CD4-positive, alpha-beta T cell treated with Interferon gamma for 1 hour (primary cell): Measurements from ENCODE around the gene MRPS10.

Experiments used
- DNase-seq: peaks from one replicate; pipeline ENCODE4 v3.0.0-alpha.2; 2020

The MRPS10 gene

DNA sequence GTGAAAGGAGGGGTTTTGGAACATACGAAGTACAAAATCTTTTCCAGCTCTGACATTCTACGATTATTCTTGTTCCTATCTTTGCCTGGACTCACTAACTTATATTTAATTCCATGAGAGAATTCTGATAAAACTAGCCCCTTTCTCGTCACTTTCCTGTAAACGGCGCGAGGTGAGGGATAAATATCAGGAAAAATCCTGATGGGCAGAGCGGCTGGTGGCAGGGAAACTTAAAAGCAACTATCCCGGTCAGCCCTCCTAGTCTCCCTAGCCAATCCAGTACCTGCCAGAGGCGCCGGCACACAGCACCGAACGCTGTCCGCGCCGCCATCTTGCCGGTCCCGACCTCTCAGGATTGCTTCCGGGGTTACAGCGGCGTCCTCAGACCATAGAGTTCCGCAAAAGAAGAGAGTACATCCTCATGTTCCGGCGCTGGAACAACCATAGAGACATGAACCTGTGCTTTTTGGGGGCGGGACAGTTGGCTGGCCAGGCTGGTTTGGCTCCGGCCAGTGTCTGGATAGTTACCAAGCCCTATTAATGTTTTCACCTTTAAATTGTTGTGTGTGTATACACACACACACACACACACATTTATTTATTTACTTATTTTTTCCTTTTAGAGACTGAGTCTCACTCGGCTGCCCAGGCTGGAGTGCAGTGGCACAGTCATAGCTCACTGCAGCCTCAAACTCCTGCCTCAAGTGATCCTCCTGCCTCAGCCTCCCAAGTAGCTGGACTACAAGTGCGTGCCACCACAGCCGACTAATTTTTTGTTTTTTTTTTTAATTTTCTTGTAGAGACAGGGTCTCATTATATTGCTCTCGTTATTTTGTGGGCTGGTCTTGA, at the start of gene MRPS10:
Gene MRPS10 (minus strand): TSS at position 343 of the 849 bp plus-strand sequence. CDS start 12 bp downstream, at position 331.
- peak; percentile 91 for DNase-seq

DNA sequence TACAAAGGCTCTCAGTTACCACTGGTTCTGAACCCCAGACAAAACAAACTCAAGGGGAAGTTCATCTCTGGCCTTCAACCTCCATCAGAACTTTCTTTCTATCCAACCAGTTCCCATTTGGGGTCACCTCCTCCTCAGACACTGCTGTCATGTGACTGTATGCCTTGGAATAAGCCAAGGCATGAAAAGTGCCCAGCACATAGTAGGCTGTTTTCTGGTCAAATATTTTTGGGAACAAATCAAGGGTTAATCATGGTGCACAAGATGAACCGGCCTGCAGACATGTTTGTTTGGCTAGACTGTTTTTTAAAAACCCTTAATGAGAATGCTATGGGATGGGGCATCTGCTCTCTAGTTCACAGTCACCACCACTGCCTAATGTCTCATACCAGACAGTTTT, 48.9 kb upstream of the MRPS10 start:
- no peak for DNase-seq

DNA sequence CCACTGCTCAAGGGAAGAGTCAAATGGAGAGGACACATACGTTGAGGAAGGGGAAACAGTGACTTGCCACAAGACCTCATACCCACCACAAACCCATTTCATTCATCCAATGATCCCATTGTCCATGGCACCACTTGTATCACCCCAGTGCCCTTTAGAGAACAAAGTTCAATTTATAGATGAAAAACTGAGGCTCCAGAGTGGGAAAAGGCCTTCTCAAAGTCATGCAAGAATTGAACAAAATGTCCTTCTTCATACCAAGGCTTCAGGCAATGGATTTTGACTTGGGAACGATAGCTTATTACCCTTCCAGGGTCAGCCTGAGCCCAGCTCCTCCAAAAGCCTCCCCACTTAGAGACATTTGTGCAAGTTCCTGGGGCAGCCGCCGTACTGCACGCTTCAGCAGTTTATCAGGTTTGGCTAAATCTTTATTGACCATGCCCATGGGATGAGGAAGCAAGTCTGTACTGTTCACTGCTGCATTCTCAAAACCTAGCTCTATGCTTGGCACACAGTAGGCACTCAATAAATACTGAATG, 47.3 kb upstream of the MRPS10 start:
- no peak for DNase-seq

DNA sequence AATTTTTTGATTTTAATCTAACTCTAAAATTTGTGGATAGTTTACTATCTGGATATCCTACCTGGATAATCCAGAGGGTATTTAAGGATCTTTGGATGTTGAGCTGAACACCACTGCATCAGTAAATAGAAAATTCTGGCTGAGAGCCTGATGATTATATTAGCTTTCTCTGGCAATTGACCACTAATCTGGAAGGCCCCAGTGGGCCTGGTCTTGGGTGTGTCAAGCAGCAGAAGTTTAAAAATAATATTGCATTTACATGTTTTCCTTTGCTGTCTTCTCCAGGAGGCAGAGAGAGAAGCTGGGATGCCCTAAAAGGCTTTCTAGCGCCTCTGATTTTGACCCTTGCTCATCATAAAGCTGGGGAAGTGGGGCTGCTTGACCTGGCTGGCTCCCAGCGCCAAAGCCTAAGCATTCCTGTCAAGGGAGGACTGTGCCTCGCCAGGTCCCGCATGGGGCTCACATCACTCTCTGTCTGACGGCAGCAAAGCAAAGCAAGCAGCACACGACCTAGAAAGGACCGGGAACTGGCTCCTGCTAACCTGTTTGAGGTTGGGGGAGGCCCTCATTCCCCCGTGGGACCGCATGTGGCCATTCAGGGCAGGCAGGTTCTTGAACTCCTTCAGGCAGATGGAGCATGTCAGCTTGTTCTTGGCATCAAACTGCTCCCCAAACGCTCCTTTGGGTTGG, 46.6 kb upstream of the MRPS10 start:
- DNase-seq = no peak

DNA sequence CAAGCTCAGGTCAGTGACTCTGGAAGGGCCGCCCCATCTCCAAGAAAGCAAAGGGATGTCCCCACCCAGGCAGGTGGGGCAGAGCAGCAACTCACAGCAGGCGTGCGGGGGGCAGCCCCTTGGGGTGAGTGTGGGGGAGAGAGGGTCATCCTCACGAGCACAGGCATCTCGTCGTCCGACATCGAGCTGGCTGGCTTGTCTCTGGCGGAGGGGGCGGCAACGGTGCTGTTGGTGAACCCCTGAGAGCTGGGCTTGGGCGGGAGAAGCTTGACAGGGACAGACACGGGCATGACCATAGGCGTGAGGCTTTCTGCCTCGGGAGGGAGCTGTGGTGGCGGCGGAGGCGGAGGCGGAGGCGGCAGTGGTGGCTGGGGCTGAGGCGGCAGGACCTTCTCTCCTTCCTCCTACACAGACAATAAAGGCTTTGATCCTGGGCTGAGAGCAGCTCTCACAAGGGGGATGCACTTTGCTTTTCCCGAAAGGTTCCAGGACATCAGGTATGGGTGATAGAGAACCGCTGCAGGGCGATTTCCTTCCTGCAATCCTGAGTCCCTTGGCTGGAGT, 45.6 kb upstream of the MRPS10 start:
- DNase-seq = no peak

DNA sequence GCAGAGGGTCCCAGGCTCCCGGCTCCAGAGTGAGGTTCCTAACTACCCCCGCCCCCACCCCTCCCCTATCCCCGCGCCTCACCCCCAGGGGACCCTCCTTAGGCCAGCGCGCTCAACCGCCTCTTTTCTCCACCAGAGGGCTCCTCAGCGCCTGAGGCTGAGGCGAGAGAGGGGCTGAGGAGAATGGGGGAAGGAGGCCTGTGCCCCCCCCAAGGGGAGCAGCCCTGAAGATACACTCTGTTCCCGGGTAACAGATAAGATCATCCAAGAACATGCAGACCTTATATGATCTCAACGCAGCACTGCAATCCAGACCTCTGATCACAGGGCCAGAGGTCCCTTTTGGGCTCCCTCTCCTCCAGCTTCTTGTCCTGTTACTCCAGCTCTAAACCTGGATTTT, 43.3 kb upstream of the MRPS10 start:
- DNase-seq = no peak

DNA sequence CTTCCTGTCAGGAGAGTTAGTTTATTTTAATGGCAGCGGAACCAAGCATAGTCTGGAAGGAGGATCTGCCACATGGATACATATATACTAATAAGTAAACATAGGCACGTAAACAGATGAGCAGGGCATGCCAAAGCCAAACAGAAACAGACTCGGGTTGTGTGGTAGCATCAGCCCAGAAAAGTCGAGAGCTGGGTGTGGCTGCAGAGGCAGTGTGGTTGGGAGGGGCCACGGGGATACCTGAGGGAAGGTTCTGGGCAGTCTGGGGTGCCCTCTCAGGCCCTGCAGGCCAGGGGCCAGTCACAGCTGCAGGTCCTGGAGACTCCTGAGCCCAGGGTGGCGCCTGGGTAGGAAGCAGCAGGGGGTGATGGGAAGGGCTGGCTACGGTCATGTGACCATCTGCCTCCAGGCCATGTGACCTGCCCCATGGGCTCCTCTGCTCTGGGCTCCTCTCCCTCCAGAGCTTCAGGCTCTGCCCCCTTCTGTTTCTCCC, 42.8 kb upstream of the MRPS10 start:
- DNase-seq = no peak

DNA sequence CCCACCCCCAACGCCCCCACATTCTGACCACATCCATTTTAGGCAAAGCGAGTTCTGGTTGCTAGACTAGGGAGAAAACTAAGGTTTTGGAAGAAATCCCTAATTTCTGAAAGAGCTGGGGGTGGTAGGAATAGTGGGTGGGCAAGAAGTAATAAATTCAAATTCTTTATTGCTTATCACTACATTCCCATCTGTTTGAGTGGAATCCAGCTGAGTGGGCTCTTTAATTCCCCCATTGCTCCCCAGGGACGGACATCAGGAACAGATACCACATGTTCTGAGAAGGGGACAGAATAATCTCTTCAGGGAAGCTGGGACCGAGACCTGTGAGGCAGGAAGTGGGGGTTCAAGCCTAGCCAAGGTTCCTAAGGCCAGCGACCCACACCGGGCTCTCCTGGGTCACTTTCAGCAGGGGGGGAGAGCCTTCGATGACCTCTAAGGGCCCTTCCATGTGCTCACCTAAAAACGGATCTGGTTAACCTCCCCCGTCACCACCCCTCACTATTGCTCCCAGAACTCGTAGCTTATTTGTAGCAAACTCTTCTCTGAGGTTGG, 42.3 kb upstream of the MRPS10 start:
- no peak for DNase-seq

DNA sequence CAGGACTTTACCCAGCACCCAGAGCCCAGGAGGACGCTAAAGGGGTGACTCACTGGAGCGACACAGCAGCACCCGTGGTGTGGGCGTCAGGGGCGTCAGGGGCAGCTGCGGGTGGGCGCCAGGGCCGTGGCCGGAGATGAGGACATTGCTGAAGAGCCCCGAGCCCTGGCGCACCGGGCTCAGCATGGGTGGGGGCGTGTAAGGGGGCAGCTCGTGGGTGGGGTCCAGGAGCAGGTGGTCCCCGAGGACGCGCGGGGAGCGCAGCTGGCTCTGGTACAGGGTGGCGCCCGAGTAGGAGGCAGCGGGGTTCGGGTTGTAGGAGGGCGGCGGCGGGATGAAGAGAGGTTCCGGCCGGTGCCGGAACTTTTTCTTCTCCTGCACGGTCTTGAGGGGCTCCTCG, 41.6 kb upstream of the MRPS10 start:
- no peak for DNase-seq

DNA sequence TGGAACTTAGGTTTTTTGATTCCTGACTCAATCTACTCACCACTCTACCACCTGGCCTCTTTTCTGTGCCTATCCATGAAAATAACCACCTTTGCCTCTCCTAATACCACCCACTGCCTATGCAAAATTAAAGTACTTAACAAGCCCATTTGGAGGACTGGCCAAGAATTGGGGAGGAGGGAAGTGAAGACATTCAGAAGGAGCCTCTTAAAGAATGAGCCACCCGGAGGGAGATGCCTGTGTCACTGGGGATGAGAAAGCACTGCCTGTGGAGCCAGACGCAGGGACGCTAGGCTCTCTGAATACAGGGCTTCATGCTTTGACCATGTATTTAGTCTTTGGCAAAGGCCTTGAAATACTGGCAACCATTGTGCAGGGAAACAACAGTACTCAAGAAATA, 40.0 kb upstream of the MRPS10 start:
- no peak for DNase-seq

DNA sequence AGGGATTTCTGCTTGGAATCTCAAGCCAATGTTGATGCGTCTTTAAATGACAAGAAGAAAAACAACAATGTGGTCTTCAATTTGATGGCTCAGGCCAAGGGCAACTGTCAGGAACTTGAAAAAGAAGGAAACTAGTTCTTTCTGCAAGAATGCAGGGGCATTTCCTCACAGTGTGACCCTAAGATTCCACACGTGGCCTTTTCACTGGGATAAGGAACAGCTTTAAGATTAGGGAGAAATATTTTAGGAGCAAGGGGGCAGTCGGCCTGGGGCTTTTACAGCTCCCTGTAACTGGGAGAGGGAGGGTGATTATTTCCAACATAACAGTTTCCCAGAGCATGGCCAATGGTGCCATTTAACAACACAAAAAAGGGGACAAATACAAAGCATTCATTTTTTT, 39.4 kb upstream of the MRPS10 start:
- DNase-seq = no peak

DNA sequence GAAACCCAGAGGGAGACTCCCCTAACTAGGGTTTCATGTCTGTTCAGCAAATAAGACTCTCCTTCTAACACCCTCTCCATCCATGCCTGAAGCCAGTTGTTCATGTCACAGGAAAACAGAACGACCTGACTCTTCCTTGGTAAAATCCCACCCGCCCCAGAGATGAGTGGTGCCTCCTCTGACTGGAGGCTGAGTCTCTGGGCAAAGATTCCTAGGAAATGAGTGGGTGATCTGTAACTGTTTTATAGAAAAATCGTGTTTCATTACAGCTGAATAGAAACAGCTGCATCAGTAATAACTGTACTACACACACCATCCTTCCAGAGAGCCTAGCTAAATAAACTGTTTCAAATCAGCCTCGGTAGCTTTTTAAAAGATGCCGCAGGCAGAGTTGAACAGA, 37.4 kb upstream of the MRPS10 start:
- DNase-seq = no peak

DNA sequence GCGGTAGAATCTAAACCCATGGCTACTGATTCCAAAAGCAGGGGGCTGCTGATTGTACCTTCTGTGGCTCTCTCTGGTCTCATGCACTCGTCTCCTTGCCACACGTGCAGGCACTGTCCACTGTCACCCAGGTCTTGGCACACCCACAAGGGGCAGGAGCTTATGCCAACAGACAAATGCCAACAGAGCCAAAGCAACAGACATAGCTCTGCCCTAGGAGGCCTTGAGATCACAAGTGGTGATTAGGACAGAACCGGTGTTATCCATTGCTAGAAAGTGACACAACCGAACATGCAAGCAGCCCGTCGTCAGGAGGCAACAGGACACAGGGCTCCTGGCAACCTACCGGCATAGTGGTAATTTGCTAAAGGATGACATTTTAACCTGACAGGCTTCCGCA, 36.8 kb upstream of the MRPS10 start:
- DNase-seq = no peak

DNA sequence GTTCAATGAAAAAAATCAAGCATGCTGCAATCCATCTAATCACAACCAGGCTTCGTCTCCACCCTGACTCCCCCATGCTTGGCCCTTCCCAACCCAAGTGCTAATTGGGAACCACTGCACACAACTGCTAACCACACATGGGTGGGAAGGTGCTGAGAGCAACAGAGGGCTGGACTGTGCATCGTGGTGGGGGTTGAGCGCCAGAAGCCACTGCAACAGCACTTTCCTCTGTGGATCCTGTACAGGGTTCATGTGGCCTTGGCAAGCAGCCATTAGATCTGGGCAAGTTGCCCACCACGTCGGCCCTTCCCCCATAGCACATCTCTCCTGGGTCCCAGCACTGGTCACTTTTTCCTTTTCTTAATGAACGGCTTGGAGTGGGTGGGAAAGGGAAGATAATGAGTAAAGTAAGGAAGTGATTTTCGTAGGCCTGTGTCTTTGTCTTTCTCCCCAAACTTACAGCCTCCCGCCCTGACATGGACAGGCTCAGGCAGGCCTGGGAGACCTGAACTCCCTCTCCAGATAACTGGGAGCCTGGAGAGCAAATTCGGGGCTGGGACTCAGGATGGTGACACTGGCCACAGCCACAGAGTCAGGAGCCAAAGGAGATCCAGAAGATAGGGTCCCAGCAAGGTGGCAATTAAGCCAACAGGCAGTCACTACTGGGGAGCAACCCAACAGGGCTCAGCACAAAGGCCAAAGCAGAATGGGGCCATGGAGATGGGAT, 34.4 kb upstream of the MRPS10 start:
- no peak for DNase-seq

DNA sequence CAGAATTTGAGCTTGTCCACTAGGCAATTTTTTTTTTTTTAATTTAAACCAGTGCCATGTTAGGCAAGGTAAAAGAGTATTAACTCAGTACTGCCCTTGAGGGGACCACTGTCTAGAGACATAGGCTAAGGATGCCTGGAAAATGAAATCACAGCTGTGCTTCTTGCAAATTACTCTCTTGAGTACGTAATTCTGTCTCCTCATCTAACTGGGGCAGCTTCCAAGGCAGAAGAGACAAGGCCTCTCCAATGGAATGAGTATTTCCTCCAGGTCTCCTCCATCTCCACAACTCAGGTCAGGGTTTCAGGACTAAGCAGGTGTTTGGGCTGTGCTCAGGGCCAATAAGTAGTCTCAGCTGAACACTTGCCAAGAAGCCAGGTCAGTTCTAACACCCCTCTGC, 33.8 kb upstream of the MRPS10 start:
- no peak for DNase-seq

DNA sequence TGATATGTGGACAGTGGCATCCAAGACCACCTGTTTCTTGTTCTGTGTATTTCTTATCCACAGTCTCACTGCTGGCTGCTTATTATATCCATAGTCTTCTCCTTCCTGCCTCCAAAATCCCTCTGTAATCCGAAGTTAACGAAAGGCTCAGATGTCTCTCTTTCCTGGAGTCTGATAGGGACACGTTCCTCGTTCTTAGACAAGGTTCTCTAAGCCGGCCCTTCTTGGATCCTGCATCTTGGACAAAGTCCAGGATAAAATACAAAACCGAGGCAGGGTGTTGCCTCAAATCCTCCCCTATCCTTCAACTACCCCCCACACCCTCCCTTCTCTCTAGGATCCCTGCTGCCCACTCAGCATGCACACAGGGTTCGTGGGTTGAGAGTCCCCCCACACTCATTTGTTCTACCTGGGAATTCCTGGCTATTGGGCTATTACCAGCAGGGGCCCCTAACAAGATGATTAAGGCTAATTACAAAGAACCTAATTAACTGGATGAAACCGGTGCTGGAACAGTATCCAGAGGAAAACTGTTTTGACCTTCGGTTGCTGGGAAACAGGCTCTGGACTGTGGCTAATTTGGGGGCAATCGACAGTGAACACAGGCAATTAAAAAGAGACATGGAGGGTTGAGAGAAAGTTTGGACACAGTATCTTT, 32.7 kb upstream of the MRPS10 start:
- DNase-seq = no peak

DNA sequence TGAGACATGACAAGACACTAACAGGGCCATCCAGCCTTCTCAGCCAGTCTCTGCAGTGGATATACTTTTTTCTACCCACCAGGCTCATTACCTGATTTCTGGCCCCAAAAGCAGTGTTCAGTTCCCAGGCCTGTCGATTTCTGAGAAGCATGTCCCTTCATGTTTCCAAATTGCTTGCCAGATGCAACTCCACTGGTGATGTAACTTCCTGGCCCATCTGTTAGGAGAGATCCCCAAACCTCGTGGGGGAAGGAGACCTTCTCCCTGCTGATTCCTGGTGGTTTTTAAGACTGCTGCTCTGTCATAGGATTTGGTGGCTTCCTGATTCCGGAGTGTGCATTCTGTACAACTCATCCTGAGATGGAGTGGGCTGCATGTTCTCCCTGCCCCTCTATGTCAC, 31.6 kb upstream of the MRPS10 start:
- DNase-seq = no peak

DNA sequence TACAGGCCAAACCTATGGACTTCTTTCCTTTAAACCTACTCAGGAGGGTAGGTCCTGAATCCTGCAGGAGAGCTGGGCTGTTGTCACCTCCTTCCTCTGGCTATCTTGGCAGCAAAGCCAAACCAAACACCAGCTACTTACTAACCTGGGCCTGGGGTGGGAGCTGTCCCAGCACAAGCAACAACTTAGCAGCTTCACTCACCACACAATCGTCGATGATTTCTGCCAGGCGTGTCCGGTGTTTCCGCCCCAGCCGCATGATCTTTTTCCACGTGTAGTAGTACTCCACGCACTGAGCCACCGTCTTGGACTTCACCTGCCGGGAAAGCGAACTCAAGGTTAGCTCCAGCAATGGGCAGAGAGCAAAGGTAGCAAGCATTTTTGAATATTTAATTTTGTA, 25.4 kb upstream of the MRPS10 start:
- DNase-seq = no peak

DNA sequence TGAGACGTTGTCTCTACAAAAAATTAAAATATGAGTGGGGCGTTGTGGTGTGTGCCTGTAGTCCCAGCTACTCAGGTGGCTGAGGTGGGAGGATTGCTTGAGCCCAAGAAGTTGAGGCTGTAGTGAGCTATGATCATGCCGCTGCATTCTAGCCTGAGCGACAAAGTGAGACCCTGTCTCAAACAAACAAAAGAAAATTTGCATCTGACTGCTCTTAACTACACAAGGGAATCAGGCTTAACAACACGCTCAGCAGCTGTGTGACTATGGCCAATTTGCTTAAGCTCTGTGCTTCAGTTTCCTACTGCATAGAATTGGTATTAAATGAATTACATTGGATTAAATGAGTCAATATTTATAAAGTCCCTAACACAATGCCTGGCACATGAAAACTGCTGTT, 24.3 kb upstream of the MRPS10 start:
- DNase-seq = no peak

DNA sequence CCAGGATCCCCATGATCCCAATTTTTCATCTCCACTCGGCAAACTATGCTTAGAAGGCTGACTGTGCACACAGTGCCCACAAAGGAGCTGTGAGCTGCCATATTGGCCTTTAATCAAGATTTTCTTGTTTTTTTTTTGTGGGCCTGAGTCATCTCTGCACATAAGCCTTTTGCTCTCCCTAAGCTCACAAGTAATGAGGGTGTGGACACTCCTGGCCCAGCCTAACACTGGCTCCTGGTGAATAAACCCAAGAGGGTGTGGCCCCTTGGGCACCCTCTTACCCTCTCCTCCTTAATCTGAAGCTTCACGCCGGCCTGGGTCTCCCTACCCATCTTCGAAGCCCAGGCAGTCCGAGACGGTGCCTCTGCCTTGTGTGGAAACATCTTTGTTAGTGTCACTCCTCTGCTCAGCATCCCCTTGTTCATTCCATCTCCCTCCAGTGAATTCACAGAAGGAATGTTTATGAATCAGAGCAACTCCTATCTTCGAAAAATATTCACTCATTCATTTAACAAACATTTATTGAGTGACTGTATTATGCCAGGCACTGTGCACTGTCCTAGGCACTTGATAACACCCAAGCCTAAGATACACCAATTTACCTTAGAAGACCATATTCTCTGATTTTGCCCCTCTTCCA, 22.2 kb upstream of the MRPS10 start:
- no peak for DNase-seq

DNA sequence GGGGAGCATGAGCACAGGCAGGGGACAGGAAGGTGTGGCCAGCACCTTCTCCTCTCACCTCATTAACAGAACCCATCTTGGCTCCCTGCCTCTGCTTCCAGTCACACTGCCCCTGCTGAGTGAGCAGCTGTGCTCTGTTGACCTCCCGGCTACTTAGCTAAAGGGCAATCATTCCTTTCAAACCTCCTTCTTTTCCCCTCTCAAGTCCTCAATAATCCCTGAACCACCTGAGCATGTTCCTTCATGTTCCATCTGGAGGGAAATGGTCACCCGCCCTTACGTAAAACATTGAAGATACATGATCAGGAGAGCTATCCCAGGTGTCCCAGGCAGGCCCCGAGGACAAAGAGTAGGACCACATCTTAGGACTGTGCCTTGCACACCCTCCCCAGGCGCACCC, 21.7 kb upstream of the MRPS10 start:
- DNase-seq = no peak

DNA sequence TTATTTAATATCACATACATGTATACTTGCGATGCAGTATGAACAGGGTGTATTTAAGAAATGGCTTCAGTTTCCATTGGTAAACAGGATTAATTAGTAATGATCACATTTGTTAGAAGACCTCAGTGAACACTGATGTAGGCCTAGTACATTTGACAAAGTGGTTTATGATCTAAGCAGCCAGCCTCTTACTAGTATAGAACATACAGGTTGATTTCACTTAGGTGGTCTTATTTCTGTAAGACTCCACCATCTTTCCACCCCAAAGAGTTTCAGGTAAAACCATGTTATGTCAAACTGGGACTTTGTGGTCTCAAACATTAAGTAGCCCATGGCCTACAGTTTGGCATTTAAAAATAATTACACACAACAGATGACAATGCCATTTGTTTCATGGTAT, 20.2 kb upstream of the MRPS10 start:
- no peak for DNase-seq
